H1 (cell line): Measurements from ENCODE around the gene JPT2. TPM values are rescaled to one million over a fixed set of nuclear protein-coding genes. Genes with fewer than 3 reads are reported as not detected.

Experiments used
- CTCF ChIA-PET: fragments of 300-600 bp; sonication (Branson Sonifier 250); formaldehyde crosslinking; loops from one replicate; lab custom pipeline; 2021; ENCODE audit not compliant: partially characterized antibody; lab: Charles Lee
- POLR2A ChIA-PET: fragments of 300-600 bp; sonication (Branson Sonifier 250); formaldehyde crosslinking; loops from one replicate; lab custom pipeline; 2021; ENCODE audit warnings: inconsistent platforms; ENCODE audit not compliant: partially characterized antibody; lab: Charles Lee
- DNase-seq, 2 experiments: peaks; one replicate each; pipeline versions ENCODE4 v3.0.0 to v3.0.0-alpha.2; 2010 to 2022; ENCODE audit warnings: low spot score in 2 of 2, low read depth in 1 of 2, mixed read lengths in 1 of 2
- FAIRE-seq: peaks from 2 replicates; lab custom pipeline; 2011; peaks lifted over from hg19 to GRCh38; lab: Jason Lieb, UNC
- H2AFZ ChIP-seq: 2 replicates; pipeline ENCODE4 v1.8.1; 2012; ENCODE audit warnings: low read length, inconsistent platforms
- H2AK5ac ChIP-seq: 2 replicates; pipeline ENCODE4 v1.6.1; 2013; ENCODE audit warnings: low read depth, low read length
- H2BK120ac ChIP-seq: replicated peaks from 2 replicates; pipeline ENCODE3; 2013; ENCODE audit warnings: low read depth, low read length, inconsistent platforms
- H2BK12ac ChIP-seq: 2 replicates; pipeline ENCODE4 v1.6.1; 2013; ENCODE audit warnings: low read depth, low read length
- H2BK15ac ChIP-seq: 2 replicates; pipeline ENCODE4 v1.6.1; 2013; ENCODE audit warnings: low read length
- H2BK20ac ChIP-seq: 2 replicates; pipeline ENCODE4 v1.6.1; 2013; ENCODE audit warnings: low read length
- H2BK5ac ChIP-seq: 2 replicates; pipeline ENCODE4 v1.6.1; 2013; ENCODE audit warnings: low read depth, low read length
- H3K14ac ChIP-seq: 2 replicates; pipeline ENCODE4 v1.6.1; 2013; ENCODE audit warnings: inconsistent platforms; ENCODE audit not compliant: insufficient read length
- H3K18ac ChIP-seq: 2 replicates; pipeline ENCODE4 v1.6.1; 2013; ENCODE audit warnings: low read length; ENCODE audit errors: extremely low read depth
- H3K23ac ChIP-seq: 2 replicates; pipeline ENCODE4 v1.6.1; 2013; ENCODE audit warnings: inconsistent platforms; ENCODE audit not compliant: insufficient read length
- H3K23me2 ChIP-seq: 2 replicates; pipeline ENCODE4 v1.6.1; 2013; ENCODE audit warnings: low read depth, low read length
- H3K27ac ChIP-seq: 2 replicates; pipeline ENCODE4 v1.6.1; 2011; ENCODE audit warnings: low read depth, low read length, inconsistent platforms
- H3K27me3 ChIP-seq, 4 experiments: replicated peaks in 1 of 4; 1 replicate in 1 of 4; 2 replicates in 3 of 4; pipeline versions ENCODE4 v1.6.1 to v1.8.1; 2011 to 2013; ENCODE audit warnings: low read length in 3 of 4, mild to moderate bottlenecking in 3 of 4, inconsistent platforms in 2 of 4, mixed read lengths in 2 of 4, moderate library complexity in 1 of 4; ENCODE audit not compliant: control insufficient read depth in 3 of 4, insufficient read depth in 3 of 4; ENCODE audit errors: extremely low read depth in 1 of 4
- H3K36me3 ChIP-seq, 4 experiments: 2 replicates each; pipeline versions ENCODE4 v1.6.1 to v1.8.1; 2011 to 2013; ENCODE audit warnings: mild to moderate bottlenecking in 4 of 4, low read length in 3 of 4, moderate library complexity in 2 of 4, control low read depth in 1 of 4, inconsistent platforms in 1 of 4; ENCODE audit not compliant: insufficient read depth in 4 of 4, control insufficient read depth in 2 of 4
- H3K4ac ChIP-seq: replicated peaks from 2 replicates; pipeline ENCODE3; 2013; ENCODE audit warnings: low read length, low read depth, mixed read lengths, inconsistent platforms; ENCODE audit not compliant: insufficient read length
- H3K4me1 ChIP-seq, 4 experiments: replicated peaks in 1 of 4; 1 replicate in 1 of 4; 2 replicates in 3 of 4; pipeline versions ENCODE4 v1.6.1 to v1.8.1; 2011 to 2013; ENCODE audit warnings: low read length in 3 of 4, inconsistent platforms in 2 of 4, mixed read lengths in 1 of 4; ENCODE audit not compliant: insufficient read depth in 4 of 4, control insufficient read depth in 3 of 4
- H3K4me2 ChIP-seq, 2 experiments: 2 replicates each; pipeline versions ENCODE4 v1.6.1 to v1.8.1; 2011 to 2013; ENCODE audit warnings: low read depth in 2 of 2, low read length in 2 of 2, control low read depth in 1 of 2, inconsistent platforms in 1 of 2, mild to moderate bottlenecking in 1 of 2; ENCODE audit not compliant: insufficient read depth in 1 of 2
- H3K4me3 ChIP-seq, 4 experiments: fragments of 200-600, 300-600 bp in 1 of 4; sonication (generic), shearing (Covaris generic), sonication (Bioruptor Twin) in 1 of 4; 2 replicates each; pipeline versions ENCODE4 v1.5.1 to v1.8.1; 2011 to 2016; ENCODE audit warnings: low read length in 4 of 4, low read depth in 3 of 4, control low read depth in 2 of 4, inconsistent platforms in 2 of 4, mild to moderate bottlenecking in 2 of 4, mixed read lengths in 1 of 4, moderate library complexity in 1 of 4; ENCODE audit not compliant: insufficient read depth in 2 of 4; ENCODE audit errors: extremely low read depth in 1 of 4
- H3K56ac ChIP-seq: replicated peaks from 2 replicates; pipeline ENCODE3; 2013; ENCODE audit warnings: low read depth, mild to moderate bottlenecking, mixed read lengths, low read length, inconsistent platforms; ENCODE audit not compliant: insufficient read length
- H3K79me1 ChIP-seq: 2 replicates; pipeline ENCODE4 v1.6.1; 2013; ENCODE audit warnings: low read depth, low read length, control low read depth
- H3K79me2 ChIP-seq, 2 experiments: 2 replicates each; pipeline versions ENCODE4 v1.6.1 to v1.8.1; 2012 to 2013; ENCODE audit warnings: low read length in 2 of 2, mild to moderate bottlenecking in 2 of 2, inconsistent platforms in 1 of 2; ENCODE audit not compliant: insufficient read depth in 2 of 2, control insufficient read depth in 1 of 2
- H3K9ac ChIP-seq, 4 experiments: replicated peaks in 1 of 4; 1 replicate in 1 of 4; 2 replicates in 3 of 4; pipeline versions ENCODE4 v1.6.1 to v1.8.1; 2011 to 2013; ENCODE audit warnings: low read depth in 3 of 4, low read length in 3 of 4, control low read depth in 2 of 4, mild to moderate bottlenecking in 2 of 4, moderate library complexity in 2 of 4, inconsistent platforms in 1 of 4; ENCODE audit errors: extremely low read depth in 1 of 4
- H3K9me3 ChIP-seq, 2 experiments: 2 replicates each; pipeline versions ENCODE4 v1.6.1 to v1.8.1; 2012 to 2013; ENCODE audit warnings: mild to moderate bottlenecking in 2 of 2, moderate library complexity in 2 of 2, control low read depth in 1 of 2, inconsistent platforms in 1 of 2, low read depth in 1 of 2, low read length in 1 of 2, mixed read lengths in 1 of 2; ENCODE audit not compliant: insufficient read depth in 2 of 2
- H4K20me1 ChIP-seq, 2 experiments: replicated peaks in 1 of 2; 2 replicates each; pipeline versions ENCODE3 to v1.8.1; 2011 to 2013; ENCODE audit warnings: inconsistent platforms in 2 of 2, low read length in 2 of 2, mild to moderate bottlenecking in 1 of 2; ENCODE audit not compliant: insufficient read depth in 2 of 2, control insufficient read depth in 1 of 2
- H4K5ac ChIP-seq: 2 replicates; pipeline ENCODE4 v1.6.1; 2013; ENCODE audit warnings: low read length, low read depth, mixed read lengths, inconsistent platforms; ENCODE audit not compliant: insufficient read length
- H4K8ac ChIP-seq: 2 replicates; pipeline ENCODE4 v1.8.0; 2013; ENCODE audit warnings: mild to moderate bottlenecking, moderate library complexity, low read length, inconsistent platforms; ENCODE audit not compliant: insufficient read depth; ENCODE audit errors: extremely low read depth
- H4K91ac ChIP-seq: replicated peaks from 2 replicates; pipeline ENCODE3; 2013; ENCODE audit warnings: low read length, mixed read lengths, inconsistent platforms; ENCODE audit not compliant: insufficient read length
- CBX5 ChIP-seq: fragments of 300-800, 300-1000 bp; sonication (generic); IDR thresholded peaks from 2 replicates; pipeline ENCODE4 v1.7.1; 2016; ENCODE audit warnings: antibody characterized with exemption, low read length, low read depth
- CBX8 ChIP-seq: fragments of 300-800, 300-1000 bp; sonication (generic); IDR thresholded peaks from 2 replicates; pipeline ENCODE4 v1.7.1; 2016; ENCODE audit warnings: low read depth, low read length, borderline replicate concordance
- CHD2 ChIP-seq: IDR thresholded peaks from 2 replicates; pipeline ENCODE4 v1.6.1; 2012; ENCODE audit warnings: low read length, improper control_type of control experiment
- CREB1 ChIP-seq: IDR thresholded peaks from 2 replicates; pipeline ENCODE4 v1.6.1; 2012; ENCODE audit warnings: inconsistent platforms
- CTCF ChIP-seq, 3 experiments: IDR thresholded peaks; 1 replicate in 2 of 3; 2 replicates in 1 of 3; pipeline versions ENCODE4 v1.5.1 to v1.6.1; 2011; ENCODE audit warnings: low read length in 3 of 3, mild to moderate bottlenecking in 3 of 3, inconsistent platforms in 2 of 3, low read depth in 1 of 3, moderate library complexity in 1 of 3; ENCODE audit not compliant: insufficient read depth in 1 of 3; ENCODE audit errors: control extremely low read depth in 1 of 3
- GABPA ChIP-seq: IDR thresholded peaks from 2 replicates; pipeline ENCODE4 v1.6.1; 2011; ENCODE audit warnings: mild to moderate bottlenecking, low read length, moderate library complexity, borderline replicate concordance; ENCODE audit not compliant: insufficient read depth
- KDM1A ChIP-seq: fragments of 200-600, 300-600 bp; sonication (generic); IDR thresholded peaks from 2 replicates; pipeline ENCODE4 v1.7.1; 2016; ENCODE audit warnings: mild to moderate bottlenecking, low read length, borderline replicate concordance
- NRF1 ChIP-seq: IDR thresholded peaks from 2 replicates; pipeline ENCODE4 v1.6.1; 2011; ENCODE audit warnings: mild to moderate bottlenecking, low read depth, low read length, improper control_type of control experiment
- SP1 ChIP-seq: IDR thresholded peaks from 2 replicates; pipeline ENCODE4 v1.6.1; 2011; ENCODE audit warnings: low read depth, low read length
- SRF ChIP-seq: IDR thresholded peaks from 2 replicates; pipeline ENCODE4 v1.6.1; 2011; ENCODE audit warnings: mild to moderate bottlenecking, low read depth, low read length, moderate library complexity
- TBP ChIP-seq: IDR thresholded peaks from 2 replicates; pipeline ENCODE4 v1.6.1; 2011; ENCODE audit warnings: low read depth, low read length, improper control_type of control experiment
- YY1 ChIP-seq: IDR thresholded peaks from 2 replicates; pipeline ENCODE4 v1.6.1; 2011; ENCODE audit warnings: low read depth, mild to moderate bottlenecking, low read length
- WGBS, 2 experiments: shearing (Covaris generic) in 1 of 2; methylation state at CpG; one replicate each; pipeline versions ENCODE4 v1.1.6 to v1.1.7; 2013 to 2015; ENCODE audit warnings: low lambda C conversion rate in 2 of 2, mixed read lengths in 2 of 2, inconsistent platforms in 1 of 2, low coverage in 1 of 2, missing lambda C conversion rate in 1 of 2; ENCODE audit not compliant: insufficient replicate concordance in 2 of 2, insufficient coverage in 1 of 2, insufficient read length in 1 of 2; ENCODE audit errors: extremely low coverage in 1 of 2, missing lambda C conversion rate in 1 of 2; 5-methylcytosine and 5-hydroxymethylcytosine counted together
- polyA plus RNA-seq, 7 experiments: library from polyadenylated mRNA; depleted of rRNA in 3 of 7; stranded (reverse) in 5 of 7; unstranded in 2 of 7; fragments of >200 nt in 5 of 7; fragments of 200-250 nt in 2 of 7; gene quantifications; 1 replicate in 5 of 7; 2 replicates in 1 of 7; 4 replicates in 1 of 7; pipeline versions ENCODE4 v1.2.1 to v1.2.3, GENCODE V29; 2011 to 2013; ENCODE audit warnings: missing spikeins in 2 of 7, mixed read lengths in 2 of 7
- total RNA-seq: library from RNA; stranded (reverse); fragmentation: NEBNext Ultra II Directional; extraction: Animal tissue kit (Norgen Biotek cat#: 25700); gene quantifications from 2 replicates; pipeline ENCODE4 v1.2.1, GENCODE V29; 2021

JPT2 gene
- total and polyA plus RNA-seq, 2 of the 8 experiments (the other 6 are each of a cell fraction or from before 2014, with no cell fraction given) = 67.6 to 197 TPM

DNA sequence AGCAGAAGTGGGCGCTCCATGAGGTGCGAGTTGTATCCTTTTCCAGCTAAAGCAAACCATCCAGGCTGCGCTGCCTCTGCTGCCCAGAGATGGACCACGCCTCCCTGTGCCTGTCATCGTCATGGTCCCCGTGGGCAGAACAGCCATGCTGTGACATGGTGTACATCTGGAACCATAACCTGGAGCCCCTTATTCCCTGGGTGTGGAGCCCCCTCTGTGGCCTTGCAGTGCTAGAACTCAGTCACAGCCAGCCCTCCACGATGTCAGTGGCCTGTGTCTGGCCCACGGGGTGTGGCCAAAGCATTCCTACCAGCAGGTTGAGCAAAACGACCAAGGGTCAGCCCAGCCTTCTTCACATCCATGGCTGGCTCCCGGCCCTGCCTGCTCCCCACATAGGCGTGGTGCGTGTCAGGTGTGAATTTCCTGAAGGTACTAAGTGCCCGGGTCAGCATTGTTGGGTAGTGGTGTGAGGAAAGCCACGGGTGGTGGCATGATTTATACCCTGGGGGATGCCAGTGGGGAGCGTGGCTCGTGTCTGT lies 22.7 kb upstream of the JPT2 start:
- CTCF ChIA-PET = no interaction called here
- no peak overlapping the region for H2AK5ac ChIP-seq
- FAIRE-seq = no peak
- no peak for TF ChIP-seq CBX5
- TF ChIP-seq CBX8 = no peak
- no peak for TF ChIP-seq YY1
- no peak for TF ChIP-seq CHD2
- no peak for TF ChIP-seq CTCF (IDR thresholded peaks at IDR 0.05; ENCODE audit: control extremely low read depth in 1 of 3, insufficient read depth in 1 of 3, low read depth in 1 of 3, low read length in 3 of 3)
- TF ChIP-seq KDM1A = no peak
- no peak for TF ChIP-seq CREB1
- TF ChIP-seq GABPA = no peak
- TF ChIP-seq SP1 = no peak
- TF ChIP-seq NRF1 = no peak
- no peak for TF ChIP-seq TBP
- no peak for TF ChIP-seq SRF

More for the DNA sequence above, 22.7 kb upstream of the JPT2 start:
- H3K4me3 ChIP-seq = no peak overlapping the region
- H3K36me3 ChIP-seq = peaks cover 14 to 40% (median 34%) of the 10 kb centered on the region in 4 experiments; a peak in 7 of 8 replicates
- WGBS, 2 experiments = 94% methylated on average over 16 of the region's 16 CpGs; no CpG with 5 or more reads in 1 of the 2 experiments
- no peak overlapping the region for H2AFZ ChIP-seq
- H3K79me1 ChIP-seq = peaks cover 12% of the 10 kb centered on the region; the same call in 1 of the 2 replicates
- H2BK120ac ChIP-seq = no peak overlapping the region
- POLR2A ChIA-PET = interaction anchor here (1.4 to 2.3 kb wide), 2 partner anchors 12 to 22 kb away, joined by 4 to 5 read pairs; partner anchors contain the start of gene JPT2
- no peak overlapping the region for H3K27ac ChIP-seq
- H3K4me2 ChIP-seq = no peak overlapping the region
- H4K91ac ChIP-seq = no peak overlapping the region
- H3K23ac ChIP-seq = no peak overlapping the region
- no peak overlapping the region for H2BK12ac ChIP-seq
- H3K79me2 ChIP-seq = 0 out of 4 replicates have a peak, but pooled peaks cover 0 to 3% of the 10 kb centered on the region in 2 experiments
- no peak overlapping the region for H4K5ac ChIP-seq
- no peak overlapping the region for H2BK20ac ChIP-seq
- peaks cover 9 to 33% of the 10 kb centered on the region in 2 experiments for H4K20me1 ChIP-seq
- no peak overlapping the region for H3K56ac ChIP-seq
- no peak overlapping the region; the same call in none of the 2 replicates for H4K8ac ChIP-seq
- H3K9ac ChIP-seq = no peak overlapping the region
- DNase-seq = no peak
- H3K4ac ChIP-seq = no peak overlapping the region
- no peaks in the 10 kb centered on the region for H3K27me3 ChIP-seq
- no peak overlapping the region for H3K14ac ChIP-seq
- H2BK5ac ChIP-seq = no peak overlapping the region
- no peak overlapping the region for H3K18ac ChIP-seq
- no peak overlapping the region for H2BK15ac ChIP-seq
- no peaks in the 10 kb centered on the region for H3K9me3 ChIP-seq
- H3K23me2 ChIP-seq = no peaks in the 10 kb centered on the region
- no peaks in the 10 kb centered on the region for H3K4me1 ChIP-seq
